ENCODE results near the gene THAP10.
"Not testable (repeated sequence)": the region's sequence is repeated elsewhere in the genome, so short reads cannot be mapped to it uniquely, and the experiment has no call there.

THAP10 gene

DNA sequence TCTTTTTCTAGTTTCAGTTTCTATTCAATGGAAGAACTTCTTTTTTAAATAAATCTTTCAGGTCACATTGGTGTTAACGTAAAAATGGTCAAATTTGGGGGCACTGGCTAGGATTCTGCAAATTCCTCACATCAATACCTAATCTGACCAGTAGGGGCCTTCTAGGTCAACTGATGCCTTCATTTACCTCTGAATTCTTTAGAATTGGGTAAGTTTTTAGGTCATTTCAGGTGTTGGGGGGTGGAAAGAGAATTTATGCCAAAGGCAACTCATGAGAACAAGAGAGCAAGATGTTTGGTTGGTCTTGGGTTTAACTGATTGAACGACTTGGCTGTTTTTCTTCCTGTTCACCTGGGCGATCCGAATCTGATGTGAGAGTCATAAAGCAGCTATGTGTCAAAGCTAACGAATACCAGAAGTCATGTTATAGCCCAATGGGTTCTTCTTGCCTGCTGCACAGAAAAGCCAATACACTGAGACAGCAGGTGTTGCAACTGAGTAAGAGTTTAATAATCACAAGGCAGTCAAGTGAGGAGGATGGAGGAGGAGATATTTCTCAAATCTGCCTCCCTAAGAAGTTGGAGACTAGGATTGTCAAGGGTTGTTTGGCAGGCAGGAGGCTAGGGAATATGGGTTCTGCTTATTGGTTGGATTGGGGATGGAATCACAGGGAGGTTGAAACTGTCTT is 15.7 kb upstream of the THAP10 start:
- H3K4me3 ChIP-seq (ENCODE audit: low read length) = no peak overlapping the region
- no peak for TF ChIP-seq ZNF274 (IDR thresholded peaks at IDR 0.05; ENCODE audit: low read depth, low read length)

DNA sequence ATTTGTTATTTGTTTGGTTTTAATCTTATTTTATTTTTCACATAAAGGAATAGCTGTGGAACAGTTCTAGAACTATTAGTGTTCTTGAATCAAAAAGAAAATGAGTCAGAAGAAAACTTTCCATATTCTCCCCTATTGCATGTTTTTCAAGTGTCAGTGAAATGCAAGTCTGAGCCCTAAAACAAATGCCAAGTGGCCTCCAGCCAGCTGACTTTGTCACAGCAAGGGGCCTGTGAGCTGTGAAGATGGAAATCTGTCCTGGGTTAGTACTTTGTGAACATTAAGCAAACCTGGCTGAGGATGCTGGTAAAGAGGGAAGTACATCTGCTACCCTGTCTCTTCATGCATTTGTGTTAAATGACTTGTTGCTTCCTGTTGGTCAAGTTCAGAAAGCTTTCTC is 14.6 kb upstream of the THAP10 start:
- no peak overlapping the region for H3K4me3 ChIP-seq (ENCODE audit: low read length)
- no peak for TF ChIP-seq ZNF274 (IDR thresholded peaks at IDR 0.05; ENCODE audit: low read depth, low read length)

DNA sequence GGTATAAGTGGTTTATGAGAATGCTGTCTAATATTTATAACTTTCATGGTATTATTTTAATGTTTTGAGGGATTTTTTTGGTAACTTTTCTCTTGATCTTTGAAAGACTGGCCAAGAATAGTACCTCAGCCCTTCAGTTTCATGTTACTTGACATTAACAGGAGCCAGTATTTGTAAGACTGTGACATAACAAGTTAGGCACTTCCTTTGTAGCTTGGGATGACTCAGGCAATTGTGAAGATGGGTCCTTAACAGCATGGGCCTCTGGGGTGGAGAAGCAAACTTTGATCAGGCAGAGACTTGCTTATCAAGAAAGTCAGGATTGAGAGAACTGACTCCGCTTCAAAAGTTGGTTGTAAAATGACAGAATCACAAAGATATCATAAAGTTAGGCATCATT is 9.9 kb upstream of the THAP10 start:
- H3K4me3 ChIP-seq (ENCODE audit: low read length) = no peak overlapping the region

DNA sequence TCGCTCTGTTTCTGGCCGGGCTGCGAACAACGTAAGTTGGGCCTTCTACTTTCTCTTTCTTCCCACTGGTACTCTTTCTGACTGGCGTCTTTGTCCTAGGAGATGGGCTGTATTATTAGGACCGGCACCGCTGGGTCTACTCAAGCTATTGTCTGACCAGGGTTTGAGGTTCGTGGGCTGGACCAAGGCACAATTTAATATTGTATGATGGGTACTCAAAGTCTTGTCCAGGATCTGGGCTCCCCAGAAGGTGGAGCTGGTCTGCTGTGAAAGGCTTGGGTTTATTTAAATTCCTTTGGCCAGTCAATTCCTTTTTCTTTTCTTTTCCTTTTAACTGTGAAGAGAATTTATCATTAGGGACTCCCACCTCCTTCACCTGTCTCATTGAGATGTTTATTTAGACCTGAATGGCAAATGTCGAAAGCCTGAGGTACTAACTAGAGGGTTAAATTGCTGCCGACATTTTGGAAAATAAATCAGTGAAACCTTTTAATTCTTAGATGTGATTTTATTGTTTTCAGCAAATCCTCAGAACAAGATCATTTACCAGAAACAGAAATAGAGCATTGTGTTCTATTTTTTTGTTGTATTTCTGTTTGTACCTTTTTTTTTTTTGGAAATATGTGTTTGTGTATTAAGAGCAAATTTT is 803 bp upstream of the THAP10 start:
- H3K4me3 ChIP-seq (ENCODE audit: low read length) = peak overlapping the region; percentile 82
- no peak for TF ChIP-seq ZNF274 (IDR thresholded peaks at IDR 0.05; ENCODE audit: low read depth, low read length)

More for the DNA sequence above, 9.9 kb upstream of the THAP10 start:
- no peak for TF ChIP-seq ZNF274 (IDR thresholded peaks at IDR 0.05; ENCODE audit: low read depth, low read length)

DNA sequence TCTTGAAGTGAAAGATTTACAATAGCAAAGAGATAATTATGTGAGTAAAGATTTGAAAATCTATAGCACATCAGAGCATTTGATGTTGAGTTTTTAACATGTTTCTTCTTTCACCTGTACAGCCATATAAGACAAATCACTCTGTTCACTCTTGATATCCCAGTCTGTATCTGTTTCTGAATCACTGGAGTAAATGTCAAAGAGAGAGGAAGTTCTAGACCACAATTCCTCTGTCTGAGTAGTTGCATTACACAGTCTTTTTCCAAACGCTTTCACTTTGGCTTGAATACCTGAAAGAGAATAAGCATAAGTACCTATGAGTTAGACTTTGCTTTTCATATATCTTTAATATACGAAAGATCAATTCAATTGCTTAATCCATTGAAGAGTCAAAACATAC is 9.9 kb downstream of the THAP10 start:
- no peak for TF ChIP-seq ZNF274 (IDR thresholded peaks at IDR 0.05; ENCODE audit: low read depth, low read length)

DNA sequence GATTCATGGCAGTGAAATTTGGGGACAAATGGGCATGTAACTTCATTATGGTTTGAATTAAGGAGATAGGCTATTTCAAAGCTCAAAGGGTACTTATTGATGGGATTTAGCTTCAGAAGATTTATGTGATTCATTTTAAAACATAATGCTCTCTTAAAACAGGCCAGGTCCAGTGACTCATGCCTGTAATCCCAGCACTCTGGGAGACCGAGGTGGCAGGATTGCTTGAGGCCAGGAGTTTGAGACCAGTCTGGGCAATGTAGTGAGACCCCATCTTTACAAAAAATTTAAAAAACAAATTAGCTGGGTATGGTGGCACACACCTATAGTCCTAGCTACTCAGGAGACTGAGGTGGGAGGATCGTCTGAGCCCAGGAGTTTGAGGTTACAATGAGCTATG is 11.5 kb downstream of the THAP10 start:
- H3K4me3 ChIP-seq (ENCODE audit: low read length) = no peak overlapping the region
- TF ChIP-seq ZNF274 (IDR thresholded peaks at IDR 0.05; ENCODE audit: low read depth, low read length) = no peak

More for the DNA sequence above, 9.9 kb downstream of the THAP10 start:
- H3K4me3 ChIP-seq (ENCODE audit: low read length) = no peak overlapping the region

DNA sequence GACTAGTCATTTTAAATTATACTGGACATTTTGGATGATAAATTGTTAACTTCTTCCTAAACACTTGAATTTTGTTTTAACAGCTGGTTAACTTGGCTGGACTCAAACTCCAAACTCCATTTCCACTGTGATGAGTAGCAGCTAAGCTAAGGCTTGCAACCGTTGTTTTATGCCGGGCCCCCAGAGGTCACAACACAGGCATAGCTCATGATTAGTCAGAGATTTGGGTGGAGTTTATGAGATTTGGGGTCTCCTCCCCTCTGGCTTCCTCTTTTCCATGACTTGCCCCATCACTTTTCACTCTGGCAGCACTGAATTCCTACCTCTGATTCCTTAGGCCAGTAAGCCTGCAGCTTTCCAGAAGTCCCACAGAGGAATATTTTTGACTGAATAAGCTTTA is 12.8 kb downstream of the THAP10 start:
- H3K4me3 ChIP-seq (ENCODE audit: low read length) = no peak overlapping the region
- TF ChIP-seq ZNF274 (IDR thresholded peaks at IDR 0.05; ENCODE audit: low read depth, low read length) = no peak

DNA sequence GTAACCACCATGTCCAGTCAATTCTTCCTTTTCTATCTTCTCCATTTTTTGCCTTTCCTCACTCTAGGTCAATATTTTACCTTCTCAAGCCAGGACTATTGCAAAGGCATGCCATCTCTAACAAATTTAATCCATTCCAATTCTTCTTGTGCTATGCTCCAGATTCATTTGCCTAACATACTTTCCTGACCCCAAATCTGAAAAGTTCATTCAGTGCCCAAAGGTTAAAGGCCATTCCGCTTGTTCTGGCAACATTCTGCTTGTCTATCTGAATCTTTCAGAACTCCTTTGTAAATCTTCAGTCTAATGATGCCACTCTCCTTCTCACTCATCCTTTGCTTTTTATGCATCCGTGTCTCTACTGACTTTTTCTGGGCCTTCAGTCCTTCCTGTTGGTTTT is 15.6 kb downstream of the THAP10 start:
- TF ChIP-seq ZNF274 (IDR thresholded peaks at IDR 0.05; ENCODE audit: low read depth, low read length) = no peak
- H3K4me3 ChIP-seq (ENCODE audit: low read length) = no peak overlapping the region

DNA sequence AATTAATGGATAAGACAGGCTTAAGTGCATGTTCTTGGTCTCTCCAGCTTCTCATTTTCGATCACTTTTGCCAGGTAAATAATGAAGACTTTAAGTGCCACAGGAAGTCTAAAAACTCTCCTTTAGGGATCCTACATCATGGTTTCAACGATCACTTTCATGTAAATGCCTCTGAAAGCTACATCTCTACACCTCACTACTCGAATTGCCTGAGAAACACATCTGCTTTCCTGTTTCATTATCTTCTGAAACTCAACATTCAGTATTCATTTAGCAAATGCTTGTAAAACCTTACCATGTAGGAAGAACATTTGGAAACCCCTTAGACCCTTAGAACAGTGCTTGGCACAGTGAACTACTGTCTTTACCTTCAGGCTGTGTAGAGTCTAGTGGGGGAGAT is 16.2 kb downstream of the THAP10 start:
- H3K4me3 ChIP-seq (ENCODE audit: low read length) = no peak overlapping the region
- TF ChIP-seq ZNF274 (IDR thresholded peaks at IDR 0.05; ENCODE audit: low read depth, low read length) = no peak

DNA sequence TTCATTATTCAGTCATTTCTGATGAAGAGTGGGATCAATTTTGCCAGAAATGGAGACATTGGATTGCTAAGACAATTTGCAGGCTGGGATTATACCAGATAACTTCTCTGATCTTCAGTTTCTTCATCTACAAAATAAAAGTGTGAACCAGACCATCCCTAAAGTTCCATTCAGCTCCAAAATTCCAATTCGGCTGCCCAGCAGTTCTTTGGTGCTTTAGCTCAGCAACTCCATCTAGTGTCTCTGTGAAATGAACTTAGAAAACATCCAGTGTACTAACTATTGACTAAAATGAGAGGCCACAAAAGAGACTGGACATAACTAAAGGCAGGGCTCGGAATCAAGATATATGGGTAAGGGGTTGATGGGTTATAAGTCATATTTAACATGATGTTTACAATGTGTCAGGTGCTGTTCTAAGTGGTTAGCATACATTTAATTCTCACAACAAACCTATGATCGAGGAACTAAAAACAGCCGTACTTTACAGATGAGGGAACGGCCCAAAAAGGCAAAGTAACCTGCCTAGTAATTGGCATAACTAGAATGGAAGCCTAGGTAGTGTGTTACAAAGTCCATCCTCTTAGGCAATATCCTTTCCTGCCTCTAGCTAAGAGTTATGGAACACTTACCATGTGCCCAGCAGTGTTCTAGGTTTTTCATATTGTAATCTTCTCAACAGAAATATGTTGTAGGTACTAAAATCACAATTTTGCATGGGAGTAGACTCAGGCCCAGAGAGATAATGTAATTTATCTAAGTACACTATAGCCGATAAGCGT is 17.0 kb downstream of the THAP10 start:
- TF ChIP-seq ZNF274 (IDR thresholded peaks at IDR 0.05; ENCODE audit: low read depth, low read length) = no peak
- H3K4me3 ChIP-seq (ENCODE audit: low read length) = no peak overlapping the region

DNA sequence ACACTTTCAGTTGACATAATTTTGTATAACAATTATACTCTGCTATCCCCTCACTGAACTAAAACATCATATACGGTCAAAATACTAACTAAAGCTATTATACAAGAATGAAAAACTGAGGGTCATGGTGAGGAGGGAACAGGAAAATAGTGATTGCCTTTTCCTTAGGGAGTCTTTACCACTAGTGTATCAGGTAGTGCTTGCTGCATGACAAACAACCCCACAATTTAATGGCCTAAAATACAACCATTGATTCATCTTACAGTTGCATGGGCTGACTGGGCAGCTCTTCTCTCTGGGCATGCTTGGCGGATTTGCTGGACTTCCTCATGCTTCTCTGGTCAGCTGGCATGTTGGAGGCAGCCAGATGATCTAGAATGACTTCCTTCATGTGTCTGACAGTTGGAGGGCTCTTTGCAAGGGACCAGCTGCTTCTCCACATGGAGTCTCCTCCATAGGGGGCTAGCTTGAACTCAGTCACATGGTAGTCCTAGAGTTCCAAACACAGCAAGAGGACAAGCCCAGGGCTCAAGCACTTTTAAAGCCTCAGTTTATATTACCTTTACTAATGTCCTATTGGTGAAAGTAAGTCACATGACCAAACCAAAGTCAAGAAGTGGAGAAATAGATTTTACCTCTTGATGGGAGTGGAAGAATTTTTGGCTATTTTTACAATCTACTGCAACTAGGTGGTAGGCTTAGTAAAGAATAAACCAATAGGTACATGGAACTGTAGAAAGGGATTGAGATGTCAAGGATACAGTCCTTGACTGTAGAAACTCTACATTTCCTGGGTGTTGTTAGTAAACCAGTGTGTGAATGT is 18.8 kb downstream of the THAP10 start:
- no peak overlapping the region for H3K4me3 ChIP-seq (ENCODE audit: low read length)
- no peak for TF ChIP-seq ZNF274 (IDR thresholded peaks at IDR 0.05; ENCODE audit: low read depth, low read length)

DNA sequence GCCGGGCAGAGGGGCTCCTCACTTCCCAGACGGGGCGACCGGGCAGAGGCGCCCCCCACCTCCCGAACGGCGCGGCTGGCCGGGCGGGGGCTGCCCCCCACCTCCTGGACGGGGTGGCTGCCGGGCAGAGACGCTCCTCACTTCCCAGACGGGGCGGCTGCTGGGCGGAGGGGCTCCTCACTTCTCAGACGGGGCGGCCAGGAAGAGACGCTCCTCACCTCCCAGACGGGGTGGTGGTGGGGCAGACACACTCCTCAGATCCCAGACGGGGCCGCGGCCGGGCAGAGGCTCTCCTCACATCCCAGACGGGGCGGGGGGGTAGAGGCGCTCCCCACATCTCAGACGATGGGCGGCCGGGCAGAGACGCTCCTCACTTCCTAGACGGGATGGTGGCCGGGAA is 20.7 kb downstream of the THAP10 start:
- H3K4me3 ChIP-seq (ENCODE audit: low read length) = not testable (repeated sequence)

DNA sequence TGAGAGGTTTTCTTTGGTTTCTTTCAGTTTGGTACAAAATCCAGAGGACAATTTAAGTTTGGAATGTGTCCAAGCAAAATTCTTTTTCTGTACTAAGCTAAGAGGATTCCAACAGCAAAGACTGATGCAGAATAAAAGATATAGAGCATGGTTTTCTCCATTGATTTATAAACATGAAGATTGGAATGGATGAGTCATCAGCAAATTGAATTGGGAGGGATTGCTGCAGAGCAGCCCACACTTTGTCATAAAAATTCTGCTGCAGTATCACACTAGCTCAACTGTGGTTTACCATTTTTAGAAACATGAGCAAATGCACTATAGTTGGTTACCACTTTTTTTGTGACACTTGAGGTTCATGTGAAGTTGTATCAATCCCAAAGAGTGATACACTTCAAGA is 22.2 kb downstream of the THAP10 start:
- no peak overlapping the region for H3K4me3 ChIP-seq (ENCODE audit: low read length)

DNA sequence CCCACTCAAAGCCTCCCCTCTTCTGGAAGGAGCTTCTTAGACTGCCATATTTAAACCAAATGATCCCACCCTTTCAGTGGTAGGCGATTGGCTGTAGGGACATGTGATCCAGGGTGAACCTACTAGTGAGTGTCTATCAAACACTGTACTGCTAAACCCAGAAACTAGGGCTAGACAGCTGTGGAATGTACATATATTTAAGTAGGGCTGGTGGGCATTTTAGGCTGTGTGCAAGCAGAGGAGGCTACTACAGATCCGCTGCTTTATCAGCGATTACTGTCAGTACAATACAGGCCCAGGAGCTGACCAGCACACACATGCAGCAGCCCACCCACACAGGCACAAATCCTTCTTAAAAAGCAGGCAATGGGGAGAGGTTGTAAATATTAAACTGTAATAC is 22.9 kb downstream of the THAP10 start:
- no peak for TF ChIP-seq ZNF274 (IDR thresholded peaks at IDR 0.05; ENCODE audit: low read depth, low read length)
- no peak overlapping the region for H3K4me3 ChIP-seq (ENCODE audit: low read length)

More for the DNA sequence above, 22.2 kb downstream of the THAP10 start:
- no peak for TF ChIP-seq ZNF274 (IDR thresholded peaks at IDR 0.05; ENCODE audit: low read depth, low read length)
